ENCODE measurements around the gene KAT6B. TPM values are rescaled to one million over a fixed set of nuclear protein-coding genes. Genes with fewer than 3 reads are reported as not detected.

The KAT6B gene
- total RNA-seq, 4 donors from 2014 or later = 12.0 to 37.7 (median 21.6) TPM

- in situ Hi-C loops (cut with MboI; ENCODE audit: low sequenced_read_pairs in 4 of 4) (no loop called here), intact Hi-C loops (cut with DNase I; ENCODE audit: low total_unique reads) (loop anchor here (5.0 to 10.0 kb wide), 2 partner anchors 467 to 675 kb away; partner anchors contain the start of genes ADK and AP3M1)
- H3K4me1 ChIP-seq = peaks cover 39 to 50% of the 10 kb centered on the region in 2 donors
- no peak for DNase-seq
- TF ChIP-seq POLR2A (IDR thresholded peaks at IDR 0.05) (no peak), CTCF (IDR thresholded peaks at IDR 0.05 in 4 of 5, conservative IDR thresholded peaks at IDR 0.05 in 1 of 5) (no peak)
- peak overlapping the region; percentile 94 to 100 (median 98) for H3K27ac ChIP-seq
- H3K4me3 ChIP-seq = peak overlapping the region; percentile 65 to 97 (median 84)
- H3K9me3 ChIP-seq = no peaks in the 10 kb centered on the region
- no peaks in the 10 kb centered on the region for H3K27me3 ChIP-seq
- ATAC-seq = no peak
- no peaks in the 10 kb centered on the region for H3K36me3 ChIP-seq
Measured at GRCh38 chr10:74827694-74828093, 1.3 kb downstream of the KAT6B start.

- intact Hi-C loops (cut with DNase I; ENCODE audit: low total_unique reads) = loop anchor here (5.0 to 10.0 kb wide), 2 partner anchors 466 to 677 kb away; partner anchors contain the start of genes ADK and AP3M1
- no peaks in the 10 kb centered on the region for H3K27me3 ChIP-seq
- no peaks in the 10 kb centered on the region for H3K9me3 ChIP-seq
- in situ Hi-C loops (cut with MboI; ENCODE audit: low sequenced_read_pairs in 4 of 4) = no loop called here
- H3K36me3 ChIP-seq = no peaks in the 10 kb centered on the region
- H3K4me1 ChIP-seq = peaks cover 37 to 51% of the 10 kb centered on the region in 2 donors
- H3K4me3 ChIP-seq = no peak overlapping the region
- peak overlapping the region in 3 of 4 donors; percentile 0 to 99 (median 16) for H3K27ac ChIP-seq
- DNase-seq (no peak), ATAC-seq (no peak)
- TF ChIP-seq CTCF (IDR thresholded peaks at IDR 0.05 in 4 of 5, conservative IDR thresholded peaks at IDR 0.05 in 1 of 5) (no peak), POLR2A (IDR thresholded peaks at IDR 0.05) (no peak)
Measured at GRCh38 chr10:74828946-74829345, 2.5 kb downstream of the KAT6B start.

- Histone ChIP-seq H3K27ac (peak overlapping the region in 3 of 4 donors; percentile 38 to 58 (median 48)), H3K36me3 (no peaks in the 10 kb centered on the region), H3K9me3 (no peaks in the 10 kb centered on the region), H3K4me1 (peaks cover 51 to 62% of the 10 kb centered on the region in 2 donors), H3K27me3 (no peaks in the 10 kb centered on the region), H3K4me3 (no peak overlapping the region)
- intact Hi-C loops (cut with DNase I; ENCODE audit: low total_unique reads) (no loop called here), in situ Hi-C loops (cut with MboI; ENCODE audit: low sequenced_read_pairs in 4 of 4) (loop anchor here in 1 of 4 donors (10.0 kb wide), 1 partner anchor 393 kb away; no protein-coding TSS in a partner anchor)
- TF ChIP-seq POLR2A (IDR thresholded peaks at IDR 0.05) = no peak
- no peak for TF ChIP-seq CTCF (IDR thresholded peaks at IDR 0.05 in 4 of 5, conservative IDR thresholded peaks at IDR 0.05 in 1 of 5)
- DNase-seq = no peak
- ATAC-seq = no peak
Measured at GRCh38 chr10:74831518-74832120, 5.2 kb downstream of the KAT6B start.

- DNase-seq = no peak
- Histone ChIP-seq H3K9me3 (no peaks in the 10 kb centered on the region), H3K27me3 (no peaks in the 10 kb centered on the region), H3K4me1 (peaks cover 64 to 81% of the 10 kb centered on the region in 2 donors), H3K36me3 (no peaks in the 10 kb centered on the region), H3K27ac (peak overlapping the region in 2 of 4 donors; percentile 45 to 72), H3K4me3 (no peak overlapping the region)
- in situ Hi-C loops (cut with MboI; ENCODE audit: low sequenced_read_pairs in 4 of 4) = loop anchor here in 1 of 4 donors (10.0 kb wide), 1 partner anchor 389 kb away; no protein-coding TSS in a partner anchor
- ATAC-seq = no peak
- intact Hi-C loops (cut with DNase I; ENCODE audit: low total_unique reads) = no loop called here
- TF ChIP-seq POLR2A (IDR thresholded peaks at IDR 0.05) = no peak
- TF ChIP-seq CTCF (IDR thresholded peaks at IDR 0.05 in 4 of 5, conservative IDR thresholded peaks at IDR 0.05 in 1 of 5) = no peak
Measured at GRCh38 chr10:74835963-74836362, 9.6 kb downstream of the KAT6B start.
